GM23338 (cell line): ENCODE measurements around the gene LGR5. TPM values are rescaled to one million over a fixed set of nuclear protein-coding genes. Genes with fewer than 3 reads are reported as not detected.

Source experiments
- ATAC-seq: fragments of 200-7000 bp; cut with Tn5 transposase; 3 replicates; pipeline ENCODE4 v1.9.1; 2020
- DNase-seq: peaks from one replicate; pipeline ENCODE4 v3.0.0-alpha.2; 2015; ENCODE audit warnings: low spot score
- H2AFZ ChIP-seq: fragments of 200-600 bp; sonication (generic); 2 replicates; pipeline ENCODE4 v1.8.0; 2016; ENCODE audit warnings: antibody characterized with exemption, mild to moderate bottlenecking, moderate library complexity
- H3F3A ChIP-seq: fragments of 200-600 bp; sonication (generic); replicated peaks from 2 replicates; pipeline ENCODE4 v1.8.0; 2017; ENCODE audit warnings: antibody characterized with exemption, mixed run types, low read depth
- H3K27ac ChIP-seq: fragments of 200-600 bp; sonication (generic); 2 replicates; pipeline ENCODE4 v1.6.1; 2016; ENCODE audit warnings: low read depth
- H3K27me3 ChIP-seq: fragments of 200-600 bp; sonication (generic); 2 replicates; pipeline ENCODE4 v1.8.0; 2016; ENCODE audit warnings: mild to moderate bottlenecking, mixed run types, moderate library complexity; ENCODE audit not compliant: insufficient read depth
- H3K36me3 ChIP-seq: fragments of 200-600 bp; sonication (generic); 2 replicates; pipeline ENCODE4 v1.8.0; 2016; ENCODE audit warnings: mild to moderate bottlenecking; ENCODE audit not compliant: insufficient read depth
- H3K4me1 ChIP-seq: fragments of 200-600 bp; sonication (generic); 2 replicates; pipeline ENCODE4 v1.8.0; 2016; ENCODE audit warnings: mild to moderate bottlenecking, moderate library complexity; ENCODE audit not compliant: insufficient read depth
- H3K4me2 ChIP-seq: fragments of 200-600 bp; sonication (generic); 2 replicates; pipeline ENCODE4 v1.7.1; 2017; ENCODE audit warnings: mixed run types
- H3K4me3 ChIP-seq: fragments of 200-600 bp; sonication (generic); 2 replicates; pipeline ENCODE4 v1.6.1; 2016; ENCODE audit warnings: mixed run types
- H3K79me2 ChIP-seq: fragments of 200-600 bp; sonication (generic); replicated peaks from 2 replicates; pipeline ENCODE4 v1.8.0; 2017; ENCODE audit warnings: mild to moderate bottlenecking; ENCODE audit not compliant: insufficient read depth
- H3K9me2 ChIP-seq: fragments of 200-600 bp; sonication (generic); 2 replicates; pipeline ENCODE4 v1.8.0; 2017; ENCODE audit not compliant: insufficient read depth
- H4K20me1 ChIP-seq: fragments of 200-600 bp; sonication (generic); replicated peaks from 2 replicates; pipeline ENCODE4 v1.8.0; 2017; ENCODE audit warnings: mild to moderate bottlenecking; ENCODE audit not compliant: insufficient read depth
- H3K27ac Mint-ChIP-seq: 2 replicates; pipeline ENCODE4 v1.8.0; 2020; ENCODE audit warnings: inconsistent platforms, mild to moderate bottlenecking, moderate library complexity, mixed read lengths
- H3K27me3 Mint-ChIP-seq: 3 replicates; pipeline ENCODE4 v1.8.0; 2022; ENCODE audit warnings: low read depth, mild to moderate bottlenecking, moderate library complexity, mixed read lengths, inconsistent platforms; ENCODE audit not compliant: insufficient read depth, poor library complexity
- H3K36me3 Mint-ChIP-seq: 3 replicates; pipeline ENCODE4 v1.8.0; 2021; ENCODE audit warnings: low read depth, mild to moderate bottlenecking, inconsistent platforms, moderate library complexity, mixed read lengths
- H3K4me1 Mint-ChIP-seq: 3 replicates; pipeline ENCODE4 v1.8.0; 2020; ENCODE audit warnings: mild to moderate bottlenecking, inconsistent platforms, mixed read lengths
- H3K4me3 Mint-ChIP-seq: 3 replicates; pipeline ENCODE4 v1.8.0; 2021; ENCODE audit warnings: moderate library complexity, mild to moderate bottlenecking, inconsistent platforms, mixed read lengths
- H3K9me3 Mint-ChIP-seq: 3 replicates; pipeline ENCODE4 v1.8.0; 2020; ENCODE audit warnings: moderate library complexity, mild to moderate bottlenecking, inconsistent platforms, mixed read lengths
- CTCF ChIP-seq, 2 experiments: fragments of 200-600 bp in 1 of 2; sonication (generic) in 1 of 2; conservative IDR thresholded peaks; 2 replicates each; pipeline versions ENCODE4 v1.5.1 to v1.6.1; 2016 to 2017; ENCODE audit warnings: antibody characterized with exemption in 2 of 2, low read depth in 2 of 2, mild to moderate bottlenecking in 2 of 2, moderate library complexity in 1 of 2
- ETS1 ChIP-seq: IDR thresholded peaks from 2 replicates; pipeline ENCODE4 v1.6.1; 2016; ENCODE audit warnings: antibody characterized with exemption
- EZH2 ChIP-seq: fragments of 200-600 bp; sonication (generic); IDR thresholded peaks from one replicate; pipeline ENCODE4 v1.8.0; 2017; ENCODE audit warnings: antibody characterized with exemption, mild to moderate bottlenecking, low read depth; ENCODE audit not compliant: unreplicated experiment
- EZH2phosphoT487 ChIP-seq: fragments of 200-600 bp; sonication (generic); IDR thresholded peaks from one replicate; pipeline ENCODE4 v1.8.1; 2018; ENCODE audit warnings: antibody characterized with exemption; ENCODE audit not compliant: unreplicated experiment
- JUNB ChIP-seq: IDR thresholded peaks from one replicate; pipeline ENCODE4 v1.6.1; 2016; ENCODE audit warnings: antibody characterized with exemption; ENCODE audit not compliant: unreplicated experiment
- ZNF462 ChIP-seq: fragments of 250-450 bp; sonication (Bioruptor Pico); IDR thresholded peaks from 2 replicates; pipeline ENCODE4 v1.5.0; 2020; ENCODE audit warnings: mild to moderate bottlenecking, moderate library complexity
- polyA plus RNA-seq: library from polyadenylated mRNA; unstranded; fragments of >200 nt; fragmentation: Nextera tagmentation; extraction: Ambion mirVana; gene quantifications from 2 replicates; pipeline ENCODE4 v1.2.1, GENCODE V29; 2016
- total RNA-seq: library from RNA; depleted of rRNA; stranded (reverse); fragments of >200 nt; shearing (Covaris generic); gene quantifications from 2 replicates; pipeline ENCODE4 v1.2.3, GENCODE V29; 2014

The LGR5 gene
- total and polyA plus RNA-seq, 2 experiments from 2014 or later, result 0.17 to 0.26 TPM

- TF ChIP-seq ZNF462 (CRISPR knock-in tag) (no peak), EZH2phosphoT487 (no peak), CTCF (conservative IDR thresholded peaks at IDR 0.05; ENCODE audit: low read depth in 2 of 2) (no peak)
Measured at GRCh38 chr12:71440763-71441748, 1.5 kb downstream of the LGR5 start (continued).

GRCh38 chr12:71441836-71442566 lies 2.4 kb downstream of the LGR5 start:
- H3K27me3 Mint-ChIP-seq, result peaks cover 52% of the 10 kb centered on the region

More at GRCh38 chr12:71441836-71442566, 2.4 kb downstream of the LGR5 start:
- peaks cover 15% of the 10 kb centered on the region; the same call in 2 of the 3 replicates for H3K4me1 Mint-ChIP-seq
- no peak for ATAC-seq
- no peaks in the 10 kb centered on the region for H4K20me1 ChIP-seq
- no peaks in the 10 kb centered on the region for H3K36me3 ChIP-seq
- H3K27ac Mint-ChIP-seq, result no peak overlapping the region
- H3K79me2 ChIP-seq, result no peaks in the 10 kb centered on the region
- peaks cover 3% of the 10 kb centered on the region for H3K36me3 Mint-ChIP-seq
- H3K9me3 Mint-ChIP-seq, result peaks cover 7% of the 10 kb centered on the region
- peaks cover 73% of the 10 kb centered on the region for H3K27me3 ChIP-seq
- no peak for DNase-seq
- no peak overlapping the region for H3K4me3 ChIP-seq
- no peak overlapping the region for H3K4me2 ChIP-seq
- no peaks in the 10 kb centered on the region for H3F3A ChIP-seq
- H3K4me1 ChIP-seq, result peaks cover 23% of the 10 kb centered on the region
- H3K9me2 ChIP-seq, result no peaks in the 10 kb centered on the region
- no peak overlapping the region for H3K4me3 Mint-ChIP-seq
- no peak for TF ChIP-seq ETS1
- TF ChIP-seq CTCF (conservative IDR thresholded peaks at IDR 0.05; ENCODE audit: low read depth in 2 of 2), result 0 out of 4 replicates have a peak, but pooled peaks of 1 of the 2 experiments have one; percentile 28
- no peak for TF ChIP-seq EZH2
- no peak for TF ChIP-seq JUNB
- H2AFZ ChIP-seq, result no peak overlapping the region
- no peak overlapping the region for H3K27ac ChIP-seq
